ENCODE data around the gene NAP1L1.

The NAP1L1 gene

GRCh38 chr12:76083246-76083903, 1.1 kb downstream of the NAP1L1 start:
- no peak for DNase-seq

- no peak for DNase-seq
Measured at GRCh38 chr12:76081909-76082308, 2.6 kb downstream of the NAP1L1 start.

- DNase-seq: no peak
Measured at GRCh38 chr12:76080729-76081415, 3.6 kb downstream of the NAP1L1 start.

GRCh38 chr12:76080017-76080728, 4.3 kb downstream of the NAP1L1 start:
- no peak for DNase-seq

GRCh38 chr12:76078748-76079147, 5.7 kb downstream of the NAP1L1 start:
- DNase-seq: no peak

- DNase-seq: no peak
Measured at GRCh38 chr12:76075448-76075847, 9.0 kb downstream of the NAP1L1 start.

- no peak for DNase-seq
Measured at GRCh38 chr12:76074701-76075336, 9.7 kb downstream of the NAP1L1 start.

- no peak for DNase-seq
Measured at GRCh38 chr12:76073561-76073960, 10.9 kb downstream of the NAP1L1 start.

GRCh38 chr12:76072568-76072967, 11.9 kb downstream of the NAP1L1 start:
- DNase-seq: no peak

GRCh38 chr12:76069339-76069738, 15.1 kb downstream of the NAP1L1 start:
- no peak for DNase-seq

GRCh38 chr12:76065917-76066316, 18.6 kb downstream of the NAP1L1 start:
- DNase-seq: no peak

- DNase-seq: no peak
Measured at GRCh38 chr12:76064904-76065303, 19.6 kb downstream of the NAP1L1 start.

GRCh38 chr12:76060111-76060510, 24.4 kb downstream of the NAP1L1 start:
- no peak for DNase-seq

- no peak for DNase-seq
Measured at GRCh38 chr12:76057326-76057725, 27.2 kb downstream of the NAP1L1 start.

- DNase-seq: no peak
Measured at GRCh38 chr12:76055393-76055792, 29.1 kb downstream of the NAP1L1 start.

GRCh38 chr12:76049575-76050251, 34.8 kb downstream of the NAP1L1 start:
- no peak for DNase-seq

- no peak for DNase-seq
Measured at GRCh38 chr12:76047742-76048141, 36.7 kb downstream of the NAP1L1 start.

- DNase-seq: no peak
Measured at GRCh38 chr12:76047060-76047459, 37.4 kb downstream of the NAP1L1 start.

GRCh38 chr12:76043377-76043776, 41.1 kb downstream of the NAP1L1 start:
- DNase-seq: no peak

- DNase-seq: no peak
Measured at GRCh38 chr12:76042147-76042546, 42.3 kb downstream of the NAP1L1 start.

GRCh38 chr12:76041406-76041805, 43.1 kb downstream of the NAP1L1 start:
- DNase-seq: no peak

GRCh38 chr12:76040461-76040860, 44.0 kb downstream of the NAP1L1 start:
- no peak for DNase-seq

- no peak for DNase-seq
Measured at GRCh38 chr12:76038176-76038575, 46.3 kb downstream of the NAP1L1 start.
